Activated B cell treated with CpG ODN at 0.5 μM for 24 hours (primary cell): Measurements from ENCODE around the gene PTGES3. TPM values are rescaled to one million over a fixed set of nuclear protein-coding genes. Genes with fewer than 3 reads are reported as not detected.

Source experiments
- ATAC-seq: fragments of 200-7000 bp; cut with Tn5 transposase; one replicate; pipeline ENCODE4 v1.10.0; 2021; ENCODE audit warnings: low read depth, mild to moderate bottlenecking, moderate library complexity
- CTCF ChIA-PET: fragments of 350-600 bp; sonication (Branson Sonifier 250); formaldehyde crosslinking; loops from one replicate; lab custom pipeline; 2021; ENCODE audit warnings: antibody characterized with exemption; lab: Charles Lee
- POLR2A ChIA-PET: fragments of 350-600 bp; sonication (Branson Sonifier 250); formaldehyde crosslinking; loops from one replicate; lab custom pipeline; 2021; ENCODE audit warnings: antibody characterized with exemption; lab: Charles Lee
- DNase-seq: peaks from one replicate; pipeline ENCODE4 v3.0.0; 2022
- H3K27ac Mint-ChIP-seq: one replicate; pipeline ENCODE4 v1.8.0; 2020; ENCODE audit warnings: mixed read lengths
- H3K27me3 Mint-ChIP-seq: one replicate; pipeline ENCODE4 v1.8.0; 2021; ENCODE audit warnings: mixed read lengths
- H3K36me3 Mint-ChIP-seq: one replicate; pipeline ENCODE4 v1.8.0; 2021; ENCODE audit warnings: low read depth, mixed read lengths
- H3K4me1 Mint-ChIP-seq: one replicate; pipeline ENCODE4 v1.8.0; 2021; ENCODE audit warnings: mixed read lengths
- H3K4me3 Mint-ChIP-seq: one replicate; pipeline ENCODE4 v1.8.0; 2020; ENCODE audit warnings: mild to moderate bottlenecking, mixed read lengths
- H3K9me3 Mint-ChIP-seq: one replicate; pipeline ENCODE4 v1.8.0; 2020; ENCODE audit warnings: mixed read lengths
- CTCF ChIP-seq: fragments of 200-600 bp; IDR thresholded peaks from one replicate; pipeline ENCODE4 v1.8.0; 2022; ENCODE audit warnings: antibody characterized with exemption, mild to moderate bottlenecking
- intact Hi-C: fragments of 100-400 bp; cut with micrococcal nuclease; formaldehyde crosslinking; loops from one replicate; pipeline ENCODE4 v1.15.1; 2024
- total RNA-seq: library from RNA; stranded (reverse); gene quantifications from 2 replicates; pipeline ENCODE4 v1.2.3, GENCODE V29; 2022

Gene PTGES3
- total RNA-seq, 1 donor from 2014 or later = 183 TPM

- Mint-ChIP-seq H3K27ac (peak overlapping the region; percentile 75), H3K4me1 (peaks cover 71% of the 10 kb centered on the region), H3K36me3 (peaks cover 83% of the 10 kb centered on the region), H3K27me3 (no peaks in the 10 kb centered on the region), H3K4me3 (no peak overlapping the region), H3K9me3 (no peaks in the 10 kb centered on the region)
- DNase-seq = no peak
- ChIA-PET CTCF (no interaction called here), POLR2A (interaction anchor here (0.6 to 6.0 kb wide), 3 partner anchors 31 to 805 kb away, joined by 3 to 39 read pairs (median 5); partner anchors contain the start of gene PTGES3)
- no peak for TF ChIP-seq CTCF
- ATAC-seq = no peak
- intact Hi-C loops = no loop called here
Observed at GRCh38 chr12:56718636-56719035, 30.6 kb upstream of the PTGES3 start.

- DNase-seq (no peak), ATAC-seq (no peak)
- intact Hi-C loops = no loop called here
- Mint-ChIP-seq H3K9me3 (no peaks in the 10 kb centered on the region), H3K36me3 (peaks cover 85% of the 10 kb centered on the region), H3K4me3 (no peak overlapping the region), H3K4me1 (peaks cover 66% of the 10 kb centered on the region), H3K27me3 (no peaks in the 10 kb centered on the region), H3K27ac (no peak overlapping the region)
- CTCF ChIA-PET = no interaction called here
- POLR2A ChIA-PET = interaction anchor here (0.6 to 6.0 kb wide), 4 partner anchors 18 to 805 kb away, joined by 3 to 39 read pairs (median 5); partner anchors contain the start of genes PRIM1 and PTGES3
- no peak for TF ChIP-seq CTCF
Observed at GRCh38 chr12:56718149-56718548, 30.1 kb upstream of the PTGES3 start.

GRCh38 chr12:56716933-56717880 is 29.1 kb upstream of the PTGES3 start:
- peaks cover 85% of the 10 kb centered on the region for H3K36me3 Mint-ChIP-seq
- H3K4me3 Mint-ChIP-seq = no peak overlapping the region
- CTCF ChIA-PET = interaction anchor here (0.7 to 0.8 kb wide), 2 partner anchors 8 to 41 kb away, joined by 3 read pairs; partner anchors contain the start of gene NACA
- intact Hi-C loops = no loop called here
- no peak for DNase-seq
- peak overlapping the region; percentile 30 for H3K27ac Mint-ChIP-seq
- no peak for ATAC-seq
- no peak for TF ChIP-seq CTCF
- POLR2A ChIA-PET = interaction anchor here (0.6 to 6.0 kb wide), 11 partner anchors 8 to 523 kb away, joined by 3 to 39 read pairs (median 5); partner anchors contain the start of genes NACA, PRIM1, PTGES3 and SPRYD4
- H3K4me1 Mint-ChIP-seq = peaks cover 57% of the 10 kb centered on the region
- H3K9me3 Mint-ChIP-seq = no peaks in the 10 kb centered on the region
- no peaks in the 10 kb centered on the region for H3K27me3 Mint-ChIP-seq

GRCh38 chr12:56716458-56716857 is 28.4 kb upstream of the PTGES3 start:
- Mint-ChIP-seq H3K36me3 (peaks cover 85% of the 10 kb centered on the region), H3K27me3 (no peaks in the 10 kb centered on the region), H3K9me3 (no peaks in the 10 kb centered on the region), H3K4me1 (peaks cover 50% of the 10 kb centered on the region), H3K4me3 (no peak overlapping the region), H3K27ac (no peak overlapping the region)
- intact Hi-C loops = no loop called here
- ATAC-seq = no peak
- no peak for DNase-seq
- TF ChIP-seq CTCF = no peak
- ChIA-PET CTCF (interaction anchor here (0.7 kb wide), 1 partner anchor 9 kb away, joined by 3 read pairs; the partner anchor contains the start of gene NACA), POLR2A (interaction anchor here (0.6 to 6.0 kb wide), 7 partner anchors 9 to 764 kb away, joined by 5 to 39 read pairs (median 6); partner anchors contain the start of genes NACA and PTGES3)

GRCh38 chr12:56715798-56716197 is 27.7 kb upstream of the PTGES3 start:
- no peak overlapping the region for H3K4me3 Mint-ChIP-seq
- intact Hi-C loops = no loop called here
- no peak overlapping the region for H3K27ac Mint-ChIP-seq
- TF ChIP-seq CTCF = no peak
- peaks cover 43% of the 10 kb centered on the region for H3K4me1 Mint-ChIP-seq
- ChIA-PET CTCF (no interaction called here), POLR2A (interaction anchor here (6.0 kb wide), 1 partner anchor 28 kb away, joined by 39 read pairs; the partner anchor contains the start of gene PTGES3)
- no peak for DNase-seq
- no peak for ATAC-seq
- peaks cover 85% of the 10 kb centered on the region for H3K36me3 Mint-ChIP-seq
- H3K27me3 Mint-ChIP-seq = no peaks in the 10 kb centered on the region
- no peaks in the 10 kb centered on the region for H3K9me3 Mint-ChIP-seq
